Measurements from ENCODE around the gene GABRA4.
A peak's percentile ranks its signal among the peaks of the same experiment; 100 is the strongest.

GABRA4 gene

DNA sequence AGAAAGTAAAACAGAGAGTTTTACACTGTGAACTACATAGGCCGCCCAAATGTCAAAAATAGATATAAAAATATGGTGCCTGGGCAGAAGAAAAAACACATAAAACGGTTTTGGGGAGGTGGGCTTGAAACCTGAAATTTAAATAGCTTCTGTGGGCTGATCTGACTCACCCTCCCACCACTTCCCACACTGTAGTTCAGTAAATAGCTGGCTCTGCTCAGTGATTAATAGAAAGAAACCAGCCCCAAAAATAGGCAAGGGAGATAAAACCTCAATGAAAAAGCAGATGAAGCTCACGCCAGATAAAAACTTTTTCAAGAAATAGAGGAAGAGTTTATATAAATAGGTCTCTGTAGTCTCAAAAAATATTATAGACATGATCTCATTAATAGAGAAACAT, 71.2 kb downstream of the GABRA4 start:
- intact Hi-C loops (cut with DNase I; ENCODE audit: low total_unique reads), result no loop called here
- TF ChIP-seq CTCF (IDR thresholded peaks at IDR 0.05), result no peak
- Histone ChIP-seq H3K36me3 (no peaks in the 10 kb centered on the region), H3K4me1 (no peaks in the 10 kb centered on the region), H3K27ac (no peak overlapping the region), H3K4me3 (no peak overlapping the region), H3K9me3 (no peaks in the 10 kb centered on the region), H3K27me3 (no peaks in the 10 kb centered on the region)
- no peak for DNase-seq

- no peaks in the 10 kb centered on the region for H3K27me3 ChIP-seq
- TF ChIP-seq CTCF (IDR thresholded peaks at IDR 0.05), result no peak
- intact Hi-C loops (cut with DNase I; ENCODE audit: low total_unique reads), result no loop called here
These were observed 84.3 kb downstream of the GABRA4 start, which contains the start of gene COX7B2 for GRCh38 chr4:46909078-46909477. Gene COX7B2, minus strand, starts transcription at chr4:46909245. Its CDS starts 174,053 bp downstream, at chr4:46735192.

DNA sequence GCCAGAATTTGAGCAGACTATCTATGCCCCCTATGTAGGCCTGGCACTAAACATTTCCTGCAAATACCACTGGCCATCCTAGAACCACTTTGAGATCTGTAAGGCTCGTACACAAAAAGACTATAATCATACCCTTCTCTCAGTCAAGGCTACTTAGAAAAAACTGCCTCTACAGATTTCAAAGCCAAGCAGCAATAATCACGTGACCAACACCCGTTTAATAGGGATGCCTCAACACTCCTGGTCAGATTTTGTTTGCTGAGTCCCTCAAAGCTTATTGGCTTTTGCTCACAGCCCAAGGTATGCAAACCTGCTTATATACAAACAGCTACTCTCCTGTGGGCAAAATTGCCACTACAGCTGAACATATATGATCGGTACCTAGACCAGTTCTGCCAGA, 85.2 kb downstream of the GABRA4 start:
- no peak overlapping the region for H3K27ac ChIP-seq
- H3K27me3 ChIP-seq, result no peaks in the 10 kb centered on the region
- no peaks in the 10 kb centered on the region for H3K4me1 ChIP-seq
- H3K4me3 ChIP-seq, result no peak overlapping the region
- TF ChIP-seq CTCF (IDR thresholded peaks at IDR 0.05), result no peak
- intact Hi-C loops (cut with DNase I; ENCODE audit: low total_unique reads), result no loop called here
- no peak for DNase-seq
- H3K9me3 ChIP-seq, result no peaks in the 10 kb centered on the region
- H3K36me3 ChIP-seq, result no peaks in the 10 kb centered on the region

More at GRCh38 chr4:46909078-46909477, 84.3 kb downstream of the GABRA4 start, which contains the start of gene COX7B2:
- no peak for DNase-seq
- Histone ChIP-seq H3K36me3 (no peaks in the 10 kb centered on the region), H3K9me3 (no peaks in the 10 kb centered on the region), H3K27ac (no peak within 1 kb of the TSS), H3K4me1 (no peaks in the 10 kb centered on the region), H3K4me3 (no peak within 1 kb of the TSS)

DNA sequence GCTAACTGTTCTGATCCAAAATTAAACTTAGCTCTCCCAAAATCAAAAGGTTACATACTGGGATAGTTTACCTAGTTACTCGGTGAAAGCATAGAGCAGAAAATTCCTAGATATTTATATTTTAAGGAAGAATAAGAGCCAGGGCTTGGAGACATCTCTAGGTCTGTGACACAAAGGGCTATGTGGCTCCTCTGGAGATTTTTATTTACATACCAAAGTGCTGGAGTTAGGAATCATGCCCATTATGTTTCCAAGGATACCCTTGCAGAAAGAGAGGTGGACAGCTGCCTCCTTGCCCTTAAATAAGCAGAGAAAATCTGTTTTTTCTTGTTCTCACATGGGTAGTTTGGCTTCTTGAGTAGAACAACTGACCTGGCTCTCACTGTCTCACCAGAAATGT, 93.3 kb downstream of the GABRA4 start:
- no peaks in the 10 kb centered on the region for H3K9me3 ChIP-seq
- no peaks in the 10 kb centered on the region for H3K4me1 ChIP-seq
- intact Hi-C loops (cut with DNase I; ENCODE audit: low total_unique reads), result no loop called here
- no peaks in the 10 kb centered on the region for H3K36me3 ChIP-seq
- no peak overlapping the region for H3K27ac ChIP-seq
- DNase-seq, result no peak
- H3K4me3 ChIP-seq, result no peak overlapping the region
- no peaks in the 10 kb centered on the region for H3K27me3 ChIP-seq
- TF ChIP-seq CTCF (IDR thresholded peaks at IDR 0.05), result no peak

GRCh38 chr4:46894826-46895225, 98.6 kb downstream of the GABRA4 start:
- Histone ChIP-seq H3K9me3 (no peaks in the 10 kb centered on the region), H3K27me3 (no peaks in the 10 kb centered on the region), H3K36me3 (no peaks in the 10 kb centered on the region), H3K4me1 (no peaks in the 10 kb centered on the region), H3K4me3 (no peak overlapping the region), H3K27ac (no peak overlapping the region)
- DNase-seq, result peak in 1 of 2 donors; percentile 21
- intact Hi-C loops (cut with DNase I; ENCODE audit: low total_unique reads), result no loop called here
- TF ChIP-seq CTCF (IDR thresholded peaks at IDR 0.05), result no peak

GRCh38 chr4:46890056-46890455, 103.3 kb downstream of the GABRA4 start:
- H3K4me1 ChIP-seq, result no peaks in the 10 kb centered on the region
- H3K27me3 ChIP-seq, result no peaks in the 10 kb centered on the region
- no peaks in the 10 kb centered on the region for H3K36me3 ChIP-seq
- H3K9me3 ChIP-seq, result no peaks in the 10 kb centered on the region
- no peak overlapping the region for H3K4me3 ChIP-seq
- intact Hi-C loops (cut with DNase I; ENCODE audit: low total_unique reads), result no loop called here
- DNase-seq, result no peak
- H3K27ac ChIP-seq, result no peak overlapping the region
- no peak for TF ChIP-seq CTCF (IDR thresholded peaks at IDR 0.05)

All from tibial artery (tissue), 4 donors.